Purkinje cell (primary cell): ENCODE data around the gene TMEM269. TPM values are rescaled to one million over a fixed set of nuclear protein-coding genes. Genes with fewer than 3 reads are reported as not detected.

Source experiments
- polyA plus RNA-seq: library from polyadenylated mRNA; unstranded; fragments of >200 nt; fragmentation: Nextera tagmentation; gene quantifications from 2 replicates; pipeline ENCODE4 v1.2.1, GENCODE V29; 2014

TMEM269 gene
- not detected in 2 replicates for polyA plus RNA-seq

DNA sequence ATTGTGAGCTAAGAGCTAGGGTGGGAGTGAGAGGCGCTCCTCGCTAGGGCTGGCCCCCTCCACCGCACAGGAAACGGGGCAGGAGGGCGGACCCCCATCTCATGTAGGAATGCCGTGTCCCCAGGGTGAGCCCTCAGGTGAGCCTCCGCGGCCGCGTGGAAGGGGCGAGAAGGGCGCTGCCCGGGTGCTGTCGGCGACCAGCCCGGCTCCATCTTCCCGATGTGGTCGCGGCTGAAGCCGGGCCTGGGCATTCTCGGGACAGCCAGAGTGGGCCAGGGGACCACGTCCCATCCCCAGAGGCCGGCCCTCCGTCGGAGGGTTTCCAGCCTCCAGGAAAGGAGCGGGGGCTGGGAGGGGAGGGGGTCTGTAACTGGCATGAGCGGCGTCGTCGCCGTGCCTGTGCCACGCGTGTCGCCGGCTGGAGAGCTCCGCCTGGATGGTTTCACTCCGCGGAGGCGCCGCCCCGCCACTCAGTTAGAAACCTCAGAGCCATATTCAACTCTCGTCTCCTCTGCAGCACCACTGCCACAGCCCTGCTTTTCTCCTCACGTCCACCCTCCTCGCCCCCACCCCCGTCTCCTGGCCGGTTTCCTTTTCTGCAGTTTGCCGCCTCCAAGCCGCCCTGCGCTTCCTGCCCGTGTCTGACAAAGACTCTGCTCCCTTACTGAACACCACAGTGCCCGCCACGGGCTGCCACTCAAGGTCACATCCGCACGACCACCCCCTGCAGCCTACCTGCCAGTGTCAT, at the start of gene TMEM269:
Gene TMEM269, plus strand, starts transcription at position 46 of the 748 bp plus-strand sequence. CDS start 4,903 bp downstream, outside the sequence.

GRCh38 chr1:42739753-42740700, 44.8 kb upstream of the TMEM269 start, which contains the start of gene CLDN19:
Gene CLDN19, minus strand, starts transcription at chr1:42740236. Its CDS starts 173 bp downstream, at chr1:42740063.

GRCh38 chr1:42766741-42767509, 17.9 kb upstream of the TMEM269 start, which contains the start of the genes C1orf50 and P3H1:
Gene C1orf50, plus strand, starts transcription at chr1:42767249. Its CDS starts 63 bp downstream, at chr1:42767312.
Gene P3H1, minus strand, starts transcription at chr1:42767028. Its CDS starts 57 bp downstream, at chr1:42766971.

DNA sequence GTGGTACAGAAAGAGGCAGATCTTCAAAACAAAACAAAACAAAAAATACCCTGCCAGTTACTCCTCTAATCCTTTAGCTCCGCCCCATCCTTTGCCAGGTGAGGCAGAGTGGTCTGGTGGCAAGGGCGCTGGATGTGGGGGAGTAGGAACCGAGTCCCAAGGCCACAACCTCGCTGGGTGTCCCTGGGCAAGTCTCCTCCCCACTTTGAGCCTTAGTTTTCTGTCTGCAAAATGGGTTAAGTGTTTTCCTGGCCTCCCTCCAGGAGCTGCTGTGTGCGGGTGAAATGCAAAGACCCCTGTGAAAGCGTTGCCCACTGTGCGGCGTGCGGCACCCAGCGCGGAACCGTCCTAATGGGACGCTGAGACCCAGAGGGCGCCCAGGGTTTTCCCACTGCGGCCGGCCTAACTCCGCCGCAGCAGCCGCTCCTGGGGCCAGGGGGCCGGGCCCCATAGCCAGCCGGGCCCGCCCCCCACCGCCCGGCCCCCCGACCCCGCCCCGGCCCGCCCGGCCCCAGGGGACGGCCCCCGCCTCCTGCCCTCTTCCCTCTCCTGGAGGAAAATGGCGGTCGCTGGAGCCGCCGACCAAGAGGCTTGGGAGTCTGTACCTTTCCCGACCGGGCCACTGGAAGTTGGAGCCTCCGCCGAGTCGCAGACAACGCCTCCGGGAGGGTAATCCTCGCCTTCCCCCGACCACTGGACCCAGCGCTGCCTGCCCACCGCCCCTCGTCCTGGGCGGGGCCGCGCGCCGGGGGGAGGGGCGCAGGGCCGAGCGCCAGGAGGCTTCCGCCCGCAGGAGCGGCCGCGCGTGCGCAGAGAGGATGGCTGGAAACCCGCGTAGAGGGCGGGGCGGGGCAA, 32.0 kb downstream of the TMEM269 start, which contains the start of the genes ERMAP and SVBP:
Gene ERMAP, plus strand, starts transcription at position 538 of the 855 bp plus-strand sequence. CDS start 13,327 bp downstream, outside the sequence.
Gene SVBP, minus strand, starts transcription at position 813 of the 855 bp plus-strand sequence. CDS start 853 bp downstream, outside the sequence.

GRCh38 chr1:42846257-42847110, 61.7 kb downstream of the TMEM269 start, which contains the start of gene ZNF691:
Gene ZNF691, plus strand, starts transcription at chr1:42846613. Its CDS starts 3,046 bp downstream, at chr1:42849659.

Other genes with a start within 250 kb of the TMEM269 start
- 33.0 and 47.1 TPM in 2 replicates for gene PPIH, start 126.6 kb upstream of the TMEM269 start, polyA plus RNA-seq
- gene YBX1, start 102.6 kb upstream of the TMEM269 start, polyA plus RNA-seq = 43.8 and 52.3 TPM in 2 replicates
- gene CLDN19, start 44.8 kb upstream of the TMEM269 start, polyA plus RNA-seq = not detected in 2 replicates
- not detected in 2 replicates for gene P3H1, start 18.0 kb upstream of the TMEM269 start, polyA plus RNA-seq
- 1.7 and 4.1 TPM in 2 replicates for gene C1orf50, start 17.7 kb upstream of the TMEM269 start, polyA plus RNA-seq
- gene ERMAP, start 32.1 kb downstream of the TMEM269 start, polyA plus RNA-seq = 0.95 and 4.3 TPM in 2 replicates
- gene SVBP, start 32.4 kb downstream of the TMEM269 start, polyA plus RNA-seq = 40.0 and 48.9 TPM in 2 replicates
- 0.29 and 2.4 TPM in 2 replicates for gene ZNF691, start 61.6 kb downstream of the TMEM269 start, polyA plus RNA-seq
- gene SLC2A1, start 173.9 kb downstream of the TMEM269 start, polyA plus RNA-seq = 7.5 and 8.7 TPM in 2 replicates